ENCODE results near the gene HECTD4.
"Not testable (repeated sequence)": the region's sequence is repeated elsewhere in the genome, so short reads cannot be mapped to it uniquely, and the experiment has no call there.

HECTD4 gene

GRCh38 chr12:112266473-112266872 lies 115.8 kb downstream of the HECTD4 start:
- no peak for DNase-seq (ENCODE audit: low read depth)

- no peak for DNase-seq (ENCODE audit: low read depth)
These were observed 120.7 kb downstream of the HECTD4 start for GRCh38 chr12:112261559-112261958.

GRCh38 chr12:112258926-112259325 lies 123.3 kb downstream of the HECTD4 start:
- DNase-seq (ENCODE audit: low read depth), result no peak

GRCh38 chr12:112256780-112257179 lies 125.5 kb downstream of the HECTD4 start:
- no peak for DNase-seq (ENCODE audit: low read depth)

GRCh38 chr12:112252184-112252583 lies 130.0 kb downstream of the HECTD4 start:
- no peak for DNase-seq (ENCODE audit: low read depth)

GRCh38 chr12:112244902-112245301 lies 137.3 kb downstream of the HECTD4 start:
- not testable (repeated sequence) for DNase-seq (ENCODE audit: low read depth)

GRCh38 chr12:112243255-112244110 lies 138.7 kb downstream of the HECTD4 start:
- no peak for DNase-seq (ENCODE audit: low read depth)

- DNase-seq (ENCODE audit: low read depth), result no peak
These were observed 141.1 kb downstream of the HECTD4 start for GRCh38 chr12:112241176-112241575.

GRCh38 chr12:112239881-112240280 lies 142.3 kb downstream of the HECTD4 start:
- DNase-seq (ENCODE audit: low read depth), result no peak

GRCh38 chr12:112239020-112239419 lies 143.2 kb downstream of the HECTD4 start:
- DNase-seq (ENCODE audit: low read depth), result no peak

- no peak for DNase-seq (ENCODE audit: low read depth)
These were observed 143.8 kb downstream of the HECTD4 start for GRCh38 chr12:112238441-112238840.

GRCh38 chr12:112236786-112237185 lies 145.4 kb downstream of the HECTD4 start:
- no peak for DNase-seq (ENCODE audit: low read depth)

GRCh38 chr12:112236386-112236785 lies 145.8 kb downstream of the HECTD4 start:
- DNase-seq (ENCODE audit: low read depth), result no peak

GRCh38 chr12:112234303-112234702 lies 147.9 kb downstream of the HECTD4 start:
- DNase-seq (ENCODE audit: low read depth), result no peak

GRCh38 chr12:112233242-112233641 lies 149.0 kb downstream of the HECTD4 start:
- DNase-seq (ENCODE audit: low read depth), result no peak

- no peak for DNase-seq (ENCODE audit: low read depth)
These were observed 152.1 kb downstream of the HECTD4 start for GRCh38 chr12:112230136-112230535.

- DNase-seq (ENCODE audit: low read depth), result no peak
These were observed 155.5 kb downstream of the HECTD4 start for GRCh38 chr12:112226768-112227167.

- not testable (repeated sequence) for DNase-seq (ENCODE audit: low read depth)
These were observed 161.6 kb downstream of the HECTD4 start for GRCh38 chr12:112220628-112221027.

- no peak for DNase-seq (ENCODE audit: low read depth)
These were observed 163.0 kb downstream of the HECTD4 start for GRCh38 chr12:112219195-112219594.

- DNase-seq (ENCODE audit: low read depth), result no peak
These were observed 164.1 kb downstream of the HECTD4 start for GRCh38 chr12:112218150-112218549.

- no peak for DNase-seq (ENCODE audit: low read depth)
These were observed 164.6 kb downstream of the HECTD4 start for GRCh38 chr12:112217647-112218046.

- no peak for DNase-seq (ENCODE audit: low read depth)
These were observed 166.0 kb downstream of the HECTD4 start for GRCh38 chr12:112216223-112216622.

- no peak for DNase-seq (ENCODE audit: low read depth)
These were observed 168.2 kb downstream of the HECTD4 start for GRCh38 chr12:112214064-112214463.

GRCh38 chr12:112208301-112208910 lies 173.8 kb downstream of the HECTD4 start:
- DNase-seq (ENCODE audit: low read depth), result no peak

Measured in stimulated activated CD8-positive, alpha-beta memory T cell treated with anti-CD3 and anti-CD28 coated beads, Interleukin-7, amount 100 ng/mL, for 24 hours (primary cell).